ENCODE results near the gene LAMC1.
"Not testable (repeated sequence)": the region's sequence is repeated elsewhere in the genome, so short reads cannot be mapped to it uniquely, and the experiment has no call there.

The LAMC1 gene

DNA sequence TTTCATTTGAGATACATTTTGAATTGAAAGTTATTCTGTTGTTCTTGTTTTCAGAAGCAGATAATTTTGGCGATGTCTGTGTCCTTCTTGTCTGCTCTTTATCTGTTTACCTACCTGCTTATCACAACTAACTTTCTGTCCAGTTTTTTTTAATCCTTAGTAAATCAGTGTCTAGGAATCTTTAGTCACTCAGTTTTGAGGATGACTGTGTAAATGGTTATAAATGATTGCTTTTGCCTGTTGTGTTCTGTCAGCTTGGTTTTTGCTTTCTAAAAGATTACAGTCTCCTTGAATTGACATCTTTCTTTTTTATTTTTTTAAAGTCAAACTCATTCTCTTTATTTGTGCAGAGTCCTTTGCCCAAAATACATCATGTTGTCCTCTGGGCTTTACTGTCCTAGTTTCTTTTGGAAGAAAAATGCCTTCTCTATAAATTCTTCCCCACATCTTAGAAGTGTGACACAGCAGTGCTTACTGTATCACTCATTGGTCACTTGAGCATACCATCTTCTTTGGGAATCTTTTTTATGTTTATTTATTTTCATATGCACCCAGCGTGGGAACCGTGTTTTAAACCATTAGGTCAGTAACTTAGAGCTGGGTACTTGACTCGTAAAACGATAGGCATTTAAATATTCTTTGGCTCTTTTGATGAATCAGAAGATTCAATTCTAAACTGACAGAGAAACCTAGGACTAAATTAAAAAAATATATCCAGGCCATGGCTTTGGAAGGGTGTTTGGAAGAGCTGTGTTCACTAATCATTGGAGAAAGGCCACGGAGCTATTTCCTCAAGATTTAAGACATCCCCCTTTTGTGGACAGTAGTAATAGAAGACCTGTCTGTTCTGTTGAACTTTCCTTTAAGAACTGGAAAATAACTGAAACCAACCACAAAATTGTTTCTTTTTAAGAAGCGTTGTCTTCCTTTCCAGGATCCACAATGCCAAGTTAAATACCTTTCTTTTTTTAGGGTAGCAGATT is 20.9 kb downstream of the LAMC1 start:
- no peak for DNase-seq (ENCODE audit: low spot score)

DNA sequence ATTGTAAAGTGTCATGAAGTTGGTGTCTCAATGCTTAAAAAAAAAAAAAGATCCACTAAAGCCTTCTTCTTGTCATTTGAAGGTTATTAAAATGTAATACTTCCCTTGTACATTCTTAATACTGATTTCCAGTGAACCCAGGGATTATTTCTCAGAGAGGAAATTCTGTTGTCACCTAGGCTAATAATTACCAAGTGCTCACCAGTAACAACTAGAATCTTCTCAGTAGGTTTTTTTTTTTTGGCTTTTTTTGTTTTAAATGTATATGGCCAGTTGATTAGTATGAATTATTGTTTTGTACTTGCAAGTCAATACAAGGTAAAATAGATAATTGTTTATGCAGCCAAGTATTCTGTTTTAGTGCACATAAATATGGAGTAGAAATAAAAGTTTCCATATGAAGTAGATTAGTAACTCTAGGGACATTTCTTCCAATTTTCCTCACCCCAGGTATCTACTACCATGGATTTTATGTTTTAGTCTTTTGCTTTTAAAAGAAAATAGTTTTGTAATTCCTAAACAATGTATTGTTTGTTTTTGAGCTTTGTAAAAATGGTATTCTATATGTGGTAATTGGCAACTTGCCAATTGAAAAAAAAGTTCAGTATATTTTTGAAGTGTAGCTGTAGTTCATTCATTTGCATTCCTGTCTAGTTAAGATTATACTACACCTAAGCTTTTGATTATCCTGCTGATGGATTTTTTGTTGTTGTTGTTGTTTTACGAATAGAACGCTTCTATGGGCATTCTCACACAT is 21.9 kb downstream of the LAMC1 start:
- DNase-seq (ENCODE audit: low spot score): no peak

DNA sequence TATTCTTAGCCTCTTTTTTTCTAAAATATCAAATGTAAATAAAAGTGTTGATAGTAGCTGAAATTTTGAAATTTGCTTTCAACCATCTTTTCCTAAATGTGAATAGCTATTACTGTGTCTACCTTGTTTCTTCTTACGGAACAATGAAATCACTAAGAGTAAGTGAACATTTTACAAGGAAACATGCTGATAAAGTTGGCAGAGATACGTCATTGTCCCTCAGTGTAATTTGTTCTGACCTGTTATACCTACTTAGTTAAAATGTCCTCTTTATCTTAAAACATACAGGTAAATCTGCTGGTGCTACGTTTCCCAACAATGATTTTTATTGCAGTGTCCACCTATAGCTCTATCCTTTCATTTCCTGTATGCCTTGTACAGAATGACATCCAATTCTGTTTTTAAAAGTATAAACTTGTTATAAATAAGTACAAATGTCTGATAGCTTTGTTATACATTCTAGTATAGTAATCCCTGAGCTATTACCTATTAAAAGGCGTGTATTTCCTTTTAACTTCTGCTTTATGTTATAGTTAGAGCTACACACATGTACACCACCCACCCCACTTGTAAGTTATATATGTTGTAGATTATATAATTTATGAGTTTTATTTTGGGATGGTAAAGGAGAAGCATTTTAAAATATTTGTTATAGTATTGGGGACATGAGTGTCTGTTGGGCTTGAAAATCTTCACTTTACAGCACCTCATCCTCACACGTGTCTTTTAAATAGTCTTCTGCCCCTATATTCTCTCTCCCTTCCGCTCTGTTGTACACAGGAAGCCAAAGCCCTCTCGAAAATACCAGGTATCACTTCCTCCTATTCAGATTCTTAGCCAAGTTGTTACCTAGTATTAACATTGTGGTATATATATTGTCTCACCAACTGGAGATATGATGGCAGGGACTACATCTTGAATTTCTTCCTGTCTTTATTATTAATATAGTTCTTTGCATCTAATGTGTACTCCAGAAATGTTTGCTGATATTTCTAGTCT is 25.2 kb downstream of the LAMC1 start:
- no peak for DNase-seq (ENCODE audit: low spot score)

DNA sequence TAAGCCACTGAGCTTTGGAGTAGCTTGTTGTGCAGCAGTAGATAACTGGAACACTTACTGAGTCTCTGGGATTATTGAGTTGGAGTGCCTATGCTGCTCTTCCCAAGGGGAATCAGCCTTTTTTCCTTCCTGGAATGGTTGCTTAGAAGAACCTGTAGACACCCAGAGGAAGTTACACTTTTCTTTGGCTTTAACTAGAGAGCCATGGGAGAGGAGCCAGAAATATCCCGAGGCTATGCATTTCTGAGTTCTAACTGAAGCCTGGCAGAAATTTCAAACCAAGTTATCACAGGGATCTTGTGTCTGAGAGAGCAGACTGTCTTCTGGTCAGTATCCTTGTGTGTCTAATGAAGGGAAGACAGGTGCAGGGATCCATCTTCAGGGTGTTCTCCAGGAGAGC is 28.3 kb downstream of the LAMC1 start:
- no peak for DNase-seq (ENCODE audit: low spot score)

DNA sequence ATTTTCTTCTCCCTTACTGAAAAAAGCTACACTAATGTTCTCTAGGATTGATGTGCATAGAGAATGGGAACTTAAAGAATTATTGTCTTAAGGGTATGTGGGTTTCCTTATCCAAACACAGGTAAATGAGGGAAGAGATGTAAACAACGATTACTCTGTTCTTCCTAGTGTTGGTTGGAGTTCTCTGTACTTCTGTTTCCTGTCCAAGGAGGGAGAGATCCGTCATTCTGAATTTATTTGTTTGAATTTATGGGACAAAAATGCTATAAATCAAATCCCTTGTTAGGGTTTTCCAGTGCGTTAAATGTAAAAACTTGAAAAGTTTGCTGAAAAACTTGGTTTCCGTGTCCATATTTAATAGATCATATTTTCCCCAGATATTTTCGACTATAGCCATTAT is 29.6 kb downstream of the LAMC1 start:
- no peak for DNase-seq (ENCODE audit: low spot score)

DNA sequence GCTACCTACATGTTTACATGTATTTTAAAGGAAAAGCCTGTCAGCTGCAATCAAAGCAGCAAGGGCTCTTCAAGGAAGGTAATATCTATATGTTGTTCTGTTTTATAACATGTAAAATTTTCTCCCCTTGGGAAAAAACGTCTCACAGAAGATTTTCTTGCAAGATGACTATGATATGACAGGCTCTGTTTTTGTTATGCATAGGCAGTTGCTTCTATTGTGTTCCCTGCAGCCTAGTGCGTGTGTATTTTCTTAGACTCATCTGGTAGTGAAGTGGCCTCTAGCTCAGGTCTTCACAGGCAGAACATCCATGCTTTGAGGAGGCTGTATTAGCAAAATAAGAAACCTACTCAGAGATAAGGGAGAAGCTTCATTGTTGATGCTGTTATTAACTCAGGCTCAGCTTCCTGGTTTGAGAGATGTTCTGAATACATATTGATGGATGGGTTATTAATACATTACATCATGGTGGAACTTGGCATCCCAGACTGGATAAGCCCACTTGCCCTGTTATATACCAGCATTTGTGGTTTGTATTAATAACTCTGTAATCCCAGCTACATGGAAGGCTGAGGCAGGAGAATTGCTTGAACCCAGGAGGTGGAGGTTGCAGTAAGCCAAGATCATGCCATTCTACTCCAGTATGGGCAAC is 35.8 kb downstream of the LAMC1 start:
- DNase-seq (ENCODE audit: low spot score): no peak

DNA sequence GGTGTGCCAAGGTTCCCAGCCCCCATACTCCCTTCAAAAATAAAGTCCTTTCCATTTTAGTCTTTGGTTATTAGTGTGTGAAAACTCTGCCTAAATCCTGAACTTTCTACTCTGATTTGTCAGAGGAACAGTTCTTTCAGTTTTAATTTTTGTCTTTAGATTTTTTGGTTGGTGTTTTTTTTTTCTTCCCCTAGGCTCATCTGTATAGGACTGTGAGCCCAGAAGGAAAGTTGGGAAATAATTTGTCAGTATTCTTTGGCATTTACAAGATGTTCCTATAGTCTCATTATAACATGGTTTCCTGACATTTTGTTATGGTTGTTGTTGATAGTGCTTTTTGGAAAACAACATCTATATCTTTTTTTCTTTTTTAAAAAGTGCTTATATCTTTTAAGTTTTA is 38.0 kb downstream of the LAMC1 start:
- DNase-seq (ENCODE audit: low spot score): no peak

DNA sequence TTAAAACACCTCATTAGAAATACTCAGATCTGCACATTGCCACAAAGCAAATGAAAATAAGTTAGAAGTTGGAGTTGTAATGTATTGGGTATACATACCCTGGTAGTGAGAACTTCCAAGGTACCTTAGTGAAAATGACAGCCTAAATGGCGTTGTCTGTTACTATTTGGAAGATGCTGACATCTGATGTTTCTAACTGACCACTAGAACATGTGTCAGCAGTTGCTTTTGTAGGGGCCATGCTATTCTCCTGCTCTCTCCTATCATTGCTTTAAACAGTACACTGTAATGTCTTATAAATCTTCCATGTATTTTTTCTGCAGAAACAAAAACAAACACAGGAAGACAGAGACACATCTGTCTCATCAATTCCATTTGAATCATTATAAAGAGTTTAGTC is 40.1 kb downstream of the LAMC1 start:
- DNase-seq (ENCODE audit: low spot score): no peak

DNA sequence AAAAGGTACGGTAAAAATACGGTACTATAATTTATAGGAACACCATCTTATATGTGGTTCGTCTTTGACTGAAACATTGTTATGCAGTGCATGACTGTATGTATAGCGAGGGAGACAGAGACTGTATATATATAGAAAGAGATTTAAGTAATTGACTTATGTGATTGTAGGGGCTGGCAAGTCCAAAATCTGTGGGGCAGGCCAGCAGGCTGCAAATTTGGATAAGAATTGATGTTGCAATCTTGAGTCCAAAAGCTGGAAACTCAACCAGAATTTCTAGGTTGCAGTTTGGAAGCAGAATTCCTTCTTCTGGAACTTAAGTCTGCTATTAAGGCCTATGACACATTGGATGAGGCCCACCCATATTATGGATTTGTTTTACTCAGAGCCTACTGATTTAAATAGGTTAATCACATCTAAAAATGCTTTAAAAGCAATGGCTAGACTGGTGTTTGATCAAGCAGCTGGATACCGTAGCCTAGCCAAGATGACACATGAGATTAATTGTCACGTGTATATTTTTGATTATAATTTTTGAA is 42.0 kb downstream of the LAMC1 start:
- no peak for DNase-seq (ENCODE audit: low spot score)

DNA sequence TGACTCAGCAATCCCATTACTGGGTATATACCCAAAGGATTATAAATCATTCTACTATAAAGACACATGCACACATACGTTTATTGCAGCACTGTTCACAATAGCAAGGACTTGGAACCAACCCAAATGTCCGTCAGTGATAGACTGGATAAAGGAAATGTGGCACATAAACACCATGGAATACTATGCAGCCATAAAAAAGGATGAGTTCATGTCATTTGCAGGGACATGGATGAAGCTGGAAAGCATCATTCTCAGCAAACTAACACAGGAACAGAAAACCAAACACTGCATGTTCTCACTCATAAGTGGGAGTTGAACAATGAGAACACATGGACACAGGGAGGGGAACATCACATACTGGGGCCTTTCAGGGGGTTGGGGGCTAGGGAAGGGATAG is 43.2 kb downstream of the LAMC1 start:
- not testable (repeated sequence) for DNase-seq (ENCODE audit: low spot score)

DNA sequence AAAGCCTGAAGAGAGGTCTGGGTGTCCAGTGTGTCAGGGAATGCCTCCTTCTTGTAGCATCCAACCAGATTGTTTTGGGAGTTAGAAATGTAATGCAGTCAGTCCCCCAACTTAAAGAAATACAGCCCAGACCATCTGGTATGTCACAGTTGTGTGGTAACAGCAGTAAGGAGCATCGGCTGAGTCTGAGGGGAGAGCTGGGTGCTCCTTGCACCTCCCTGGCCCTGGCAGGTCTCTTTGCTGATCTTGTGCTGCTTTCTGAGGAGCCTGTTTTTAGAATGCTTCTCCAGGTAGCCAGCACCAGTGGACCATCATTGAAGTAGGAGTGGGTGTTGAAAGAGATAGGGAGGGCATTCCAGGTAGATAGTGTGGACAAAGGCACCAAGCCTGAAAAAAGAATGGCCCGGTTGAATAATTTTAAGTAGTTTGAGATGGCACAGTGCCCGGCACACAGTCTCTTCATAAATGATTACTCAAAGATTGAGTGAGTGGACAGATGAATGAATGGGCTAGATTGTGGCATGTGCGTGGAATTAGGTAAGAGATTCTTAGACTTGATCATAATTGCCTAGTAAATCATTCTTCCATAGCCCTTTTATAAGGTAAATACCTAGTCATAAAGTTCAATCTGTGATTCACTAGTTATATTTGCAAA is 46.5 kb downstream of the LAMC1 start:
- DNase-seq (ENCODE audit: low spot score): no peak

DNA sequence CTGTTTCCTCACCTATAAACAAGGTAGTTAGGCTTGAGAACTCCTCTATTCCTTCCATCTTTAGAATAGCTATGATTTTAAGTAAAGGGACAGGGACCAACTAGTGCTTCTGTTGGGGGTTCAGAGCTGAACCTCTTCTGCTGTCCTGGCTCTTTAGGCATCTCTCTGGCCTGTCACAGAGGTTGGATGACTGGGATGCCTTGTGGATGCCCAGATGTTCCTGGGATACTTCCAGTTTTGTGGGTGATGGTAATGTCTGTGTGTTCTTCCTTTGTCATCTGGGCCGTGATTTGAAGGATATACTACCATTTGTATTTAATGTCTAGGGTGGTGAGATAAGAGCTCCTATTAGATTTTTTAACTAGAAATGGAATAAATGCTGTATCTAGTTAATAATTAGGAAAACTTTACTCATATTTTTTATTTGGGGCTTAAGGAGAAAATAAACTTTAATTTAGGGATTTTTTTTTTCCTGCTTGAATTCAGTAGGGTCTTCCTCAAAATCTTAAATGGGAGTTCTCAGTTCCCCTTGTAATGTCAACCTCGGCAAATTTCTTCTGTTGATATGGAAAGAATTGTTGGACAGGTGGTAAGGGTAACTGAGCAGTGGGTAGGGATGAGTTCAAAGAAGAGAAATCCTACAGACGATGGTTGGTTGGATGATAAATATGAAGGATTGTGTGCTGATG is 47.2 kb downstream of the LAMC1 start:
- no peak for DNase-seq (ENCODE audit: low spot score)

DNA sequence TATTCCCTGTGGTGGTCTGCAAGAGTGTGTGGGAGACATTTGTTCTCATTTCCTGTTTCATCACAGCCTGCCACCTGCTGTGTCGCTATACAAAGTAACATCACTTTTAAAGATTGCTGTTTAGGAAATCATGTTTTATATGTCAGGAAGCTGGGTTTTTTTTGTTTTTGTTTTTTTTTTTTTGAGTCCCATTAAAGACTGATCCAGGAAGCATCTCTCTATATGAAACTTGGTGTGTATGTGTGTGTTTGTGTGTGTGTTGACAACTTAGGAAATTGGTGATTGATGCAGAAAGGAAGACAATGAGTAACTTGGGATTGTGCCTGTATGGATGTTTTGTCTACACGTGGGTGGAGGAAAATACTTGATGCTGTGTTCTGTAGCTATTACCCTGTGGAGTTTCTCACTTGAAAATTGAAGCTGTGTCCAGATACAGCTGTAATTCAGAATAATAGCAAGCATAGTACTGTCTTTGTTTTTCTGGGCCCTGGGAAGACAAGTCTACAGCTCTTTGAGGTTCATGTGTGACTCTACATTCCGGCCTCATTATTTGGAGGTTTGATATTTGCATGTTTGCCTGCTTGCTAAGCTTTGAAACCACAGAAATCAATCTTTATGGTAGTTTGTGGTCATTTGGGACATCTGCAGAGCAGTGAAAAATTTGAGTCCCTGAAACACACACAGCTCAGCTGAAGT is 47.9 kb downstream of the LAMC1 start:
- no peak for DNase-seq (ENCODE audit: low spot score)

DNA sequence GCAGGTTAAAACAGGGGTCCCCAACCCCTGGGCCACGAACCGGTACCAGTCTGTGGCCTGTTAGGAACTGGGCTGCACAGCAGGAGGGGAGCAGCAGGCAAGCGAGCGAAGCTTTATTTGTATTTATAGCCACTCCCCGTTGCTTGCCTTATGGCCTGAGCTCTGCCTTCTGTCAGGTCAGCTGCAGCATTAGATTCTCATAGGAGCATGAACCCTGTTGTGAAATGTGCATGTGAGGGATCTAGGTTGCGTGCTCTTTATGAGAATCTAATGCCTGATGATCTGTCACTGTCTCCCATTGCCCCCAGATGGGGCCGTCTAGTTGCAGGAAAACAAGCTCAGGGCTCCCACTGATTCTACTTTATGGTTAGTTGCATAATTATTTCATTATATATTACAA is 49.4 kb downstream of the LAMC1 start:
- not testable (repeated sequence) for DNase-seq (ENCODE audit: low spot score)

DNA sequence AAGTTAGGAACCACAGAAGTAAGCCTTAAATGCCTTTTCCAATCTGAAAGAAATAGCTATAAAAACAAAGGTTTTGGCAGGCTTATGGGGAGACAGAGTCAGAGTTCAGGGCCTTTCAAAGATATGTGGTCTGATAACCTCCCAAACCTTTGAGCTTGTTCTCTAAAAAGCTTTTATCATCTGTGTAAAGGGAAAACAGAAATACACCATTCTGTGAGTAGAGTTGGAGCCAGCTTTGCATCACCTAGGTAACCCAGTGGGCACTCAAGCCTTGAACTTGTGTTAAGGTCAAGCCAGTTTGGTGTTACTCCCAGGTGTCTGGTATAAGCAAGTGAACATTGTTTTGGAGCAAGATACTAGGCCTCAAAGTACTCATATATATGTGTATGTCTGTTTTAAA is 50.1 kb downstream of the LAMC1 start:
- DNase-seq (ENCODE audit: low spot score): no peak

DNA sequence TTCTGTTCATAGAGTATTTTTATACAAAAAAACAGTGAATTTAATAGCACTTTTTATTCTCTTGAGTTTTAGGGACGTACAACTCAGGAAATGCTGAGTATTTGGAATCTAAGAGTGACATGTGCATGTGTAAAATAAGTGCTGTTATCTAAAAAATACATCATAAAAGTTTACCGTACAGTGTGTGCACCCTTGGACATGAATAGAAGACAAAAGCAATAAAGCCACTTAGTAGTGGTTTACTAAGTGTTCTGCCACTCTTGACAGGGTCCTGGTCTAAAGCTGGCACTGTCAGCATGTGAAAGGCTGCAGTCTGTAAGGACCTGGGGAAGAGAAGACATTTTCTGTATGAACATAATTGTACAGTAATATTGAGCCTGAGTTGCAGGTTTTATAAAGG is 51.0 kb downstream of the LAMC1 start:
- no peak for DNase-seq (ENCODE audit: low spot score)

DNA sequence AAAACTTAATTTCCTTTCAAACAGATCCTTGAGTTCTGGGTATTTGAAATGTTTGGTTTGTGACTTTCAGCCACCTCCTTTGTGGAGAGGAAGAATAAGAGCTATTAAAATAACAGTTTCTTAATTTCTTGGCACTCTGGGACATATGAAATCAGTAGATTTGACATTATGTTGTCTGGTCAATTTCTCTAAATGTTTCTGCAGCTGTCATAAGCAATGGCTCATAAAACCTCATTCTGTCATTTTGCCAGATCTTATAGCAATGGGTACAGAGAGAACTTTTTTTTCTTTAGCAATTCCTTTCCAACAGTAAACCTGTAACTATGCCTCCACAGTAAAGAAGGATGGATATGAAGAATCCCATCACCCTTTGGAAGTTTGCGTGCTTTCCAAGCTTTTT is 52.6 kb downstream of the LAMC1 start:
- DNase-seq (ENCODE audit: low spot score): no peak

DNA sequence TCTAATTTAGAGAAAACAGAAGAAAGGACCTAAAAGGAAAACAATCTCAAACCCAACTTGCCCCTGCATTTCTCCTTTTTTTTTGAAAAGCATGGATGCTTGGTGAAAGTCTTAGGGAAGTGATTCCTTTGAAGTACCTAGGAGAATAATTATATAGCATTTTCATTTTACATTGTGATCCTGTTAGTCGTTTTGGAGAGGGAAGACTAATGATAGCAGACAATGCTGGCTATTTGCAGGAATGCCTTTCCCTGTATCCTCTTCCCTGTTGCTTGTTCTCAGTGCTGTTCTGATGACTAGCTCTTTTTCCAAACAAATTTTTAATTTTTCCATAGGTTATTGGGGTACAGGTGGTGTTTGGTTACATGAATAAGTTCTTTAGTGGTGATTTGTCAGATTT is 53.9 kb downstream of the LAMC1 start:
- DNase-seq (ENCODE audit: low spot score): no peak

DNA sequence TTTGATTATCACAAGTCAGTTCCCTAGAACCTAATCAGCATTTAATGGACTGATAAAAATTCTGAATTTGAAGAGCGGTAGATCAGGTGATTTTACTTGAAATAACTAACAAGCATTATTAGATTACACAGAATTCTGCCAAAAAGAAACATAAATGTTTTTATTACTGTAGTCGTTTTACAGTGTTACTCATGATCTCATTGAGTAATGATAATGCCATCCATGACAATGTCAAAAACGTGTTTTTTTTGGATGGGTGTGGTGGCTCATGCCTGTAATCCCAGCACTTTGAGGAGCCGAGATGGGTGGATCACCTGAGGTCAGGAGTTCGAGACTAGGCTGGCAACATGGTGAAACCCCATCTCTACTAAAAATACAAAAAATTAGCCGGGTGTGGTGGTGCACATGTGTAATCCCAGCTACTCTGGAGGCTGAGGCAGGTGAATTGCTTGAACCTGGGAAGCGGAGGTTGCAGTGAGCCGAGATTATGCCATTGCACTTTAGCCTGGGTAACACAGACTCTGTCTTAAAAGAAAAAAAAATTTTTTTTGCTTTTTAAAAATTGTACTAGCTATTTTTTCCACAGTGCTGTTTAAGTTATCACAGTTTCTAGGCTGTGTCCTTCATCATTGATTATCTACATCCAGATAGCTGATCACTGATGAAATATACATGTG is 56.6 kb downstream of the LAMC1 start:
- DNase-seq (ENCODE audit: low spot score): no peak

Measured in CD4-positive, alpha-beta T cell treated with Interleukin-6 at 100 ng/mL for 8 hours (primary cell).